ENCODE data around the gene SLC1A7.

The SLC1A7 gene

GRCh38 chr1:53088616-53089300, 53.7 kb downstream of the SLC1A7 start:
- FAIRE-seq: no peak

GRCh38 chr1:53087332-53088285, 54.8 kb downstream of the SLC1A7 start:
- TF ChIP-seq SPI1 (IDR thresholded peaks at IDR 0.05; ENCODE audit: low read depth, low read length) (no peak), POU2F2 (IDR thresholded peaks at IDR 0.05; ENCODE audit: low read depth, low read length) (no peak)
- DNase-seq (ENCODE audit: insufficient read length, low spot score) (no peak), FAIRE-seq (no peak)

More at GRCh38 chr1:53088616-53089300, 53.7 kb downstream of the SLC1A7 start:
- DNase-seq (ENCODE audit: insufficient read length, low spot score): no peak
- no peak for TF ChIP-seq SPI1 (IDR thresholded peaks at IDR 0.05; ENCODE audit: low read depth, low read length)
- no peak for TF ChIP-seq POLR2A (IDR thresholded peaks at IDR 0.05; ENCODE audit: low read depth, low read length)
- TF ChIP-seq POLR2AphosphoS5 (IDR thresholded peaks at IDR 0.05; ENCODE audit: low read depth, low read length): no peak
- no peak for TF ChIP-seq TAF1 (IDR thresholded peaks at IDR 0.05; ENCODE audit: low read depth, low read length)
- no peak for TF ChIP-seq POU2F2 (IDR thresholded peaks at IDR 0.05; ENCODE audit: low read depth, low read length)
- no peak for TF ChIP-seq PAX5 (IDR thresholded peaks at IDR 0.05; ENCODE audit: insufficient read depth, low read length, severe bottlenecking)

- DNase-seq (ENCODE audit: insufficient read length, low spot score): no peak
- FAIRE-seq: no peak
- TF ChIP-seq TAF1 (IDR thresholded peaks at IDR 0.05; ENCODE audit: low read depth, low read length): no peak
- TF ChIP-seq PAX5 (IDR thresholded peaks at IDR 0.05; ENCODE audit: insufficient read depth, low read length, severe bottlenecking): no peak
- no peak for TF ChIP-seq SPI1 (IDR thresholded peaks at IDR 0.05; ENCODE audit: low read depth, low read length)
- TF ChIP-seq POLR2AphosphoS5 (IDR thresholded peaks at IDR 0.05; ENCODE audit: low read depth, low read length): no peak
- TF ChIP-seq POU2F2 (IDR thresholded peaks at IDR 0.05; ENCODE audit: low read depth, low read length): no peak
- no peak for TF ChIP-seq POLR2A (IDR thresholded peaks at IDR 0.05; ENCODE audit: low read depth, low read length)
Observed at GRCh38 chr1:53086491-53087070, 55.9 kb downstream of the SLC1A7 start.

- DNase-seq (ENCODE audit: insufficient read length, low spot score) (no peak), FAIRE-seq (no peak)
- TF ChIP-seq POU2F2 (IDR thresholded peaks at IDR 0.05; ENCODE audit: low read depth, low read length) (no peak), POLR2AphosphoS5 (IDR thresholded peaks at IDR 0.05; ENCODE audit: low read depth, low read length) (no peak), TAF1 (IDR thresholded peaks at IDR 0.05; ENCODE audit: low read depth, low read length) (no peak)
Observed at GRCh38 chr1:53085405-53085804, 57.0 kb downstream of the SLC1A7 start.

GRCh38 chr1:53084589-53084971, 57.9 kb downstream of the SLC1A7 start:
- TF ChIP-seq POLR2AphosphoS5 (IDR thresholded peaks at IDR 0.05; ENCODE audit: low read depth, low read length): no peak
- no peak for TF ChIP-seq POU2F2 (IDR thresholded peaks at IDR 0.05; ENCODE audit: low read depth, low read length)
- FAIRE-seq (no peak), DNase-seq (ENCODE audit: insufficient read length, low spot score) (no peak)

- TF ChIP-seq POLR2A (IDR thresholded peaks at IDR 0.05; ENCODE audit: low read depth, low read length): no peak
- no peak for TF ChIP-seq SPI1 (IDR thresholded peaks at IDR 0.05; ENCODE audit: low read depth, low read length)
- no peak for TF ChIP-seq POU2F2 (IDR thresholded peaks at IDR 0.05; ENCODE audit: low read depth, low read length)
- TF ChIP-seq PAX5 (IDR thresholded peaks at IDR 0.05; ENCODE audit: insufficient read depth, low read length, severe bottlenecking): no peak
- TF ChIP-seq POLR2AphosphoS5 (IDR thresholded peaks at IDR 0.05; ENCODE audit: low read depth, low read length): no peak
- no peak for TF ChIP-seq TAF1 (IDR thresholded peaks at IDR 0.05; ENCODE audit: low read depth, low read length)
- DNase-seq (ENCODE audit: insufficient read length, low spot score): no peak
- no peak for FAIRE-seq
Observed at GRCh38 chr1:53083636-53084588, 58.5 kb downstream of the SLC1A7 start.

- TF ChIP-seq POU2F2 (IDR thresholded peaks at IDR 0.05; ENCODE audit: low read depth, low read length) (no peak), POLR2A (IDR thresholded peaks at IDR 0.05; ENCODE audit: low read depth, low read length) (no peak), PAX5 (IDR thresholded peaks at IDR 0.05; ENCODE audit: insufficient read depth, low read length, severe bottlenecking) (no peak), POLR2AphosphoS5 (IDR thresholded peaks at IDR 0.05; ENCODE audit: low read depth, low read length) (no peak), TAF1 (IDR thresholded peaks at IDR 0.05; ENCODE audit: low read depth, low read length) (no peak), SPI1 (IDR thresholded peaks at IDR 0.05; ENCODE audit: low read depth, low read length) (no peak)
- no peak for FAIRE-seq
- no peak for DNase-seq (ENCODE audit: insufficient read length, low spot score)
Observed at GRCh38 chr1:53082826-53083455, 59.5 kb downstream of the SLC1A7 start.

- DNase-seq (ENCODE audit: insufficient read length, low spot score) (no peak), FAIRE-seq (no peak)
- no peak for TF ChIP-seq PAX5 (IDR thresholded peaks at IDR 0.05; ENCODE audit: insufficient read depth, low read length, severe bottlenecking)
- no peak for TF ChIP-seq POLR2A (IDR thresholded peaks at IDR 0.05; ENCODE audit: low read depth, low read length)
- no peak for TF ChIP-seq SPI1 (IDR thresholded peaks at IDR 0.05; ENCODE audit: low read depth, low read length)
- no peak for TF ChIP-seq POLR2AphosphoS5 (IDR thresholded peaks at IDR 0.05; ENCODE audit: low read depth, low read length)
- no peak for TF ChIP-seq POU2F2 (IDR thresholded peaks at IDR 0.05; ENCODE audit: low read depth, low read length)
- TF ChIP-seq TAF1 (IDR thresholded peaks at IDR 0.05; ENCODE audit: low read depth, low read length): no peak
Observed at GRCh38 chr1:53081384-53082066, 60.9 kb downstream of the SLC1A7 start.

All from GM12891 (cell line).